ENCODE measurements around the gene TBC1D22B.

Gene TBC1D22B, protein sequence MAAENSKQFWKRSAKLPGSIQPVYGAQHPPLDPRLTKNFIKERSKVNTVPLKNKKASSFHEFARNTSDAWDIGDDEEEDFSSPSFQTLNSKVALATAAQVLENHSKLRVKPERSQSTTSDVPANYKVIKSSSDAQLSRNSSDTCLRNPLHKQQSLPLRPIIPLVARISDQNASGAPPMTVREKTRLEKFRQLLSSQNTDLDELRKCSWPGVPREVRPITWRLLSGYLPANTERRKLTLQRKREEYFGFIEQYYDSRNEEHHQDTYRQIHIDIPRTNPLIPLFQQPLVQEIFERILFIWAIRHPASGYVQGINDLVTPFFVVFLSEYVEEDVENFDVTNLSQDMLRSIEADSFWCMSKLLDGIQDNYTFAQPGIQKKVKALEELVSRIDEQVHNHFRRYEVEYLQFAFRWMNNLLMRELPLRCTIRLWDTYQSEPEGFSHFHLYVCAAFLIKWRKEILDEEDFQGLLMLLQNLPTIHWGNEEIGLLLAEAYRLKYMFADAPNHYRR

DNA sequence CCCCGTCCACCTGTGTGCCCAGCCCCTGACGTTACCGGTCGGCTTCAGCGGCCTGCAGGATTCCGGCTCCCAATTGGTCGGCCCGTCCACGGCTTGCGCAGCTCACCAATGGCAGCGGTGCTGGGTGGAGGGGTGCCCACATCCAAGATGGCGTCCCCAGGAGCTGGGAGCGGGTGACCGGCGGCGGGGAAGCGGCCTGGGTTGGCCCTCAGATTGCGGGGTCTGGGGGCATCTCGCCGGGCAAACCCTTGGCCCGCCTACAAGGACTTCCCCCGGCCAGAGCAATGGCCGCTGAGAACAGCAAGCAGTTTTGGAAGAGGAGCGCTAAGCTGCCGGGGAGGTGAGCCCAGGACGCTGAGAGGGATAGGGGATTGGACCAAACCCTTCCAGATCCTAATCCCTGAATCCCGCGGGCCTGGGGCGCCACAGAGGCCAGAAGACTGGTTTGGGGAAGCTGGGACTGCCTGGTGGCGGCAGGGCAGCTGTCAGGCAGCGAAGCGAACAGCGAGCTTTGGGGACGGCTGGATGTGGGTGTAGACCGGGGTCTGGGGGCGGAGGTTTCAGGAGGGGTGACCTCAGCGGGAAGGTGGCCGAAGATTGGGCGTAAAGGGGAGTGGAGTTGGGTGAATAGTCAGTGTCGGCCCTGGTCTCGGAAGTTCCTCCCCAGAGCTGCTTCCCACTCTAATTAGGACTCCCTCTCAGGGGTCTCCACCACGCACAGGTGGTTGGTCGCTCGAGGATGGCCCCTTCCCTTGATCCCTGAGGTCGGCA, at the start of gene TBC1D22B, which contains the start of gene TMEM217:
TSS of gene TBC1D22B (plus strand) at position 139 of the 771 bp plus-strand sequence. CDS start at position 285, 146 bp downstream.
TSS of gene TMEM217 (minus strand) at position 511 of the 771 bp plus-strand sequence. CDS start 39,114 bp downstream, outside the sequence.
- peak; percentile 94 for DNase-seq

GRCh38 chr6:37207903-37208456, 49.6 kb upstream of the TBC1D22B start:
- peak; percentile 37 for DNase-seq

DNA sequence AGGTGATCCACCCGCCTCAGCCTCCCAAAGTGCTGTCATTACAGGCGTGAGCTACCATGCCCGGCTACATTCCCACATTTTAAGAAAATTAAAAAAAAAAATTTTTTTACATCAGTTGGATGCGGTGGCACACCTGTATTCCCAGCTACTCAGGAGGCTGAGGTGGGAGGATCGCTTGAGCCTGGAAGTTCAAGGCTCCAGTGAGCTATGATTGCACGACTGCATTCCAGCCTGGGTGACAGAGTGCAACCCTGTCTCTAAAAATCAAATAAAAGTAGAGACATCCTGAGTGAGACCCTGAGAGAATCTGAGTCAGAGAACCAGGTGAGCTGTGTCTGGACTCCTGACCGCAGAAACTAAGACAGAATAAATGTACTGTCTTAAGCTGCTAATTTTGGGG, 48.8 kb upstream of the TBC1D22B start:
- no peak for DNase-seq

DNA sequence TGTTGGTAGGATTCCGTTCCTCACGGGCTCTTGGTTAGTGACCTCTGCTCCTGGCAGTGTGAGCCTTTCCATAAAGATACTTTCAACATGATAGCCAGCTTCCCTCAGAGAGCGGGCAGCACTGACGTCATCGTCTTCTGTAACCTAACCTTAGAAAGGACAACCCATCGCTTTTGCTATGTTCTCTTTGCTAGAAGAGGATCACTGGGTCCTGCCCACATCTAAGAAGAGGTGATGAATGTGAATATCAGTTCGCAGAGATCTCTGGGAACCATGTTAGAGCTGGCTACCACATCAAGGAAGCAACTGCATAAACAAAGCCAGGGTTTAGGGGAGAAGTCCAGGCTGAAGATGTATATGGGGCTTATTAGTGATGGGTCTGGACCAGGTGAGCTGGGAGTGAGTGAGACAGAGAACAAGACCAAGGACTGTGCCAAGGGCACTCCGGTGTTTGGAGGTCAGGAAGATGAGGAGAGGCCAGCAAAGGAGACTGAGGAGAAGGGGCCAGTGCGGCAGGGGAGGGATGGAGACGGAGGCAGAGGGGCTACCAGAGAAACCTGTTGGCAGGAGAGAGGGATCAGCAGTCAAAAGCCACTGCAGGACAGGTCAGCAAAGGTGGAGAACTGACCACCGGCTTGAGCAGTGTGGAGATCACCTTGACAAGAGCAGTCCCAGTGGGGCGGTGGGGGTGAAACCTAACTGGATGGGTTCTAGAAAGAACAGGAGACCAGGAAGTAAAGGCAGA, 47.9 kb upstream of the TBC1D22B start:
- DNase-seq: no peak

- peak; percentile 52 for DNase-seq
These were observed 47.1 kb upstream of the TBC1D22B start for GRCh38 chr6:37210313-37210968.

DNA sequence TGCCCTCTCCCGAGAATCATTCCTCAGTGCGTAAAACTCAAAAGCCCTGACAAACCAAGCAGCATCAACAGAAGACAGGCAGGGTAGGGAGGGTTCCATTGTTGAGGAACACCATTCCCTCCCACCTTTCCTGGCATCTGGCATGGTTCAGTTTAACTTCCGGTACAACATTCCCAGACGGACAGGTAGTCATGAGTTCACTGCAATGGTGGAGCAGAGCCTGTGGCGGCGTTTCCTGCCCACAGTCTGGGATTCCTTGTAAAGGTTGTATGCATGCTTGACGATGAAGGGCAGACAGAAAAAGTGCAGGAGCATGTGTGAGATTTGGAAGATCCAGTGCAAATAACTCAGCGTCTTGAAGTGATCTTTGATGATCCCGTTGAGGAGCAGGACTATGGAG, 45.3 kb upstream of the TBC1D22B start:
- no peak for DNase-seq

DNA sequence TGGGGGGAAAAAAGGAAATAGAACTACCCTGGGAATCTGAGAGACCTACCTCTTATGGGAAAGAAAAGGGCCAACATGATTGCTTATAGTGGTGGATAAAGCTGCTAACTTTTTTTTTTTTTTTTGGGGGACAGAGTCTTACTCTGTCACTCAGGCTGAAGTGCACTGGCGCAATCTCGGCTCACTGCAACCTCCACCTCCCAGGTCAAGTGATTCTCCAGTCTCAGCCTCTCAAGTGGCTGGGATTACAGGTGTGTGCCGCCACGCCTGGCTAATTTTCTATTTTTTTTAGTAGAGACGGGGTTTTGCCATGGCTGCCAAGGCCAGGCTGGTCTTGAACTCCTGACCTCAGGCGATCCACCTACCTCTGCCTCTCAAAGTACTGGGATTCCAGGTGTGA, 39.5 kb upstream of the TBC1D22B start:
- no peak for DNase-seq

DNA sequence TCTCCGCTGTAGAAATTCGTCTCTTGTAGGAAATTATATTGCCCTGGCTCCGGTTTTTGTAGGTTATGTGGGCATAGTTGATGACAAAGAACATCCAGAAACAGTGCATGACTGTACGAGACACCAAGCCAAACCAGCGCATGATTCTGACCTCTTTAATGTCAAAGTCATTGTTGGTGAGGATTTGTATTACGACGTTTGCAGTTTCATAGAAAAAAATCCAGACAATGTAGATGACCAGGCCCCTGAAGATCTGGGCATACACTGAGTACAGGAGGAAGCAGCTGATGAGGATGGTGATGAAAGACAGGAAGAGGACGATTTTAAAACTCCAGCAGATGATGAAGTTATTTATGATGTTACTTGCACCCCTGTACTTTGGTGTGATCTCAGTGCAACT, 39.1 kb upstream of the TBC1D22B start:
- DNase-seq: no peak

- DNase-seq: no peak
These were observed 35.9 kb upstream of the TBC1D22B start for GRCh38 chr6:37221585-37222124.

- DNase-seq: peak; percentile 96
These were observed 35.2 kb upstream of the TBC1D22B start for GRCh38 chr6:37222125-37222967.

DNA sequence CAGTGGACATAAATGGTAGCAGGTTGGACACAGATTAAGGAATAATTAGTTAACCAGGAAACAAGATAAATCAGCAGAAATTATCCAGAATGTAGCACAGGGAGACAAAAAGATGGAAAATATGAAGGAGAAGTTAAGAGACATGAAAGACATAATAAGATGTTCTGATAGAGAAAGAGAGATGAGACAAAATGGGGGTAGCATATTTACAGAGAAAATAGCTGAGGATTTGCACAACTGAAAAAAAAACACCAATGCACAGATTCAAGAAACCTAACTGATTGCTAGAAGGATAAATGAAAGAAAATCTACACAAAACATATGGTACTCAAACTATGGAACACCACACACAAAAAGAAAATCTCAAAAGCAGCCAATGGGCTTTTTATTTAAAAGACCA, 34.6 kb upstream of the TBC1D22B start:
- DNase-seq: no peak

- DNase-seq: no peak
These were observed 32.0 kb upstream of the TBC1D22B start for GRCh38 chr6:37225350-37226169.

- no peak for DNase-seq
These were observed 27.5 kb upstream of the TBC1D22B start for GRCh38 chr6:37230104-37230503.

DNA sequence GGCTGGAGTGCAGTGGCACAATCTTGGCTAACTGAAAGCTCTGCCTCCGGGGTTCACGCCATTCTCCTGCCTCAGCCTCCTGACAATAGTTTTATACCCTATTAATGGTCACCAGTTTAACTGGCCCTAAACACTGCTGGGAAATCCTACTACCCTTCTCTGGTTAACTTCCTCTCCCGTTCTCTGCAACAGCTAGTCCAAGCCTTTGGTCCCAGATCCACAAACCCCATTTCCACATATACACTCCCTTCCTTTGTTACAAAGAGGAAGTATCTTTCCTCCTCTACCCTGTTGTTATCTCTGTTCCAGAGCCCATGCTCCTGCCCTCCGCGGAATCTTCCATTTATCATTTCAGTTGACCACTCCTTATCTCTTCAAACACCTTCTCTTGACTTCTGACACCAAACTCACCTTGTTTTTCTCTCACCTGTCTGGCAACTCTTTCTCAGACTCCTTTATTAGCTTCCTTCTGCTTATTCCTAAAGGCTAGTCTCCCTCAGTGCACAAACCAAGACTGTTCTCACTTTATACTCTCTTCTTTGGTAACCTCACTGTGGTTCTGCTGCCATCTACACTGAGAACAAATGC, 25.0 kb upstream of the TBC1D22B start:
- DNase-seq: no peak

- DNase-seq: no peak
These were observed 24.0 kb upstream of the TBC1D22B start for GRCh38 chr6:37233541-37233940.

DNA sequence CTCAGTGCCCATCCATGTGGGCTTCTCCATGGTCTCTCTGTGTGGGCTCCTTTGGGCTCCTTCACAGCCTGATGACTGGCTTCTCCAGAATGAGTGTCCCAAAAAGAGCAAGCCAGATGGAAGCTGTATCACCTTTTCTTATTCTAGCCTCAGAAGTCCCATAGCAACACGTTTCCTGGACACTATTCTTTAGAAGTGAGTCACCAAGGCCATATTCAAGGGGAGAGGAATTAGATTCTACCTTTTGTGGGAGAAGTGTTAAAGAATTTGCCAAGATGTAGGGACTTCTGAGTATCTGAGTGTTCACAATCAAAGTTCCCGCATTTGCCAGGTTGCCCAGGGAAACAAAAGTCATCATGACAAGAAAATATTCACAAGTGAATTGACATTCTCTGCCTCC, 20.7 kb upstream of the TBC1D22B start:
- no peak for DNase-seq

- no peak for DNase-seq
These were observed 19.8 kb upstream of the TBC1D22B start for GRCh38 chr6:37237789-37238188.

GRCh38 chr6:37238381-37238780, 19.2 kb upstream of the TBC1D22B start:
- no peak for DNase-seq

GRCh38 chr6:37239526-37239925, 18.0 kb upstream of the TBC1D22B start:
- DNase-seq: no peak

All from DMS79 (cell line).